Duodenal mucosa (tissue), 2 donors: ENCODE measurements around the gene TAF1.
"Not testable (repeated sequence)": the region's sequence is repeated elsewhere in the genome, so short reads cannot be mapped to it uniquely, and the experiment has no call there.

ENCODE experiments used
- H3K27ac ChIP-seq: one replicate; pipeline ENCODE4 v1.7.0; 2013; ENCODE audit warnings: low read depth, low read length
- H3K27me3 ChIP-seq, 2 donors: one replicate each; pipeline ENCODE4 v1.7.0; 2013; ENCODE audit warnings: low read length in 2 of 2, control low read depth in 1 of 2; ENCODE audit not compliant: insufficient read depth in 2 of 2, control insufficient read depth in 1 of 2
- H3K36me3 ChIP-seq, 2 donors: one replicate each; pipeline ENCODE4 v1.7.0; 2013; ENCODE audit warnings: low read length in 2 of 2, control low read depth in 1 of 2; ENCODE audit not compliant: insufficient read depth in 2 of 2, control insufficient read depth in 1 of 2
- H3K4me1 ChIP-seq, 2 donors: one replicate each; pipeline ENCODE4 v1.7.0; 2013; ENCODE audit warnings: low read length in 2 of 2, control low read depth in 1 of 2; ENCODE audit not compliant: insufficient read depth in 2 of 2, control insufficient read depth in 1 of 2
- H3K4me3 ChIP-seq, 2 donors: one replicate each; pipeline ENCODE4 v1.7.0; 2013; ENCODE audit warnings: low read length in 2 of 2, low read depth in 1 of 2
- H3K9ac ChIP-seq, 2 donors: one replicate each; pipeline ENCODE4 v1.7.0; 2013; ENCODE audit warnings: low read length in 2 of 2, low read depth in 1 of 2
- H3K9me3 ChIP-seq, 2 donors: one replicate each; pipeline ENCODE4 v1.7.0; 2013; ENCODE audit warnings: low read length in 2 of 2, control low read depth in 1 of 2; ENCODE audit not compliant: control insufficient read depth in 1 of 2

Gene TAF1

DNA sequence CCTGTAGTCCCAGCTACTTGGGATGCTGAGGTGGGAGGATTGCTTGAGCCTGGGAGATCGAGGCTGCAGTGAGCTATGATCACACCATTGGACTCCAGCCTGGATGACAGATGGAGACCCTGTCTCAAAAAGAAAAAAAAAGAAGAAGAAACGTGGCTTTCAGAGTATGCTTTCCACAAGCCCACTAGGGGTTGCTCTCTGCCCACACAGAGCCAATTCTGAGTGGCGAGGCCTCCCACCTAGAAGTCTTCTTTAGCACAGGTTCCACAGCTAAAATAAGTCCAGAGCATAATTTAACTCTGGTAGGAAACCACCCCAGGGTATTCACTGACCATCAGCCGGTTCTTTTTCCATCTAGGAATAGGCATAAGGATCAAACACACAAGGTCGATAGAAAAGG, 50.1 kb downstream of the TAF1 start:
- H3K27ac ChIP-seq, H3K9ac ChIP-seq, H3K9me3 ChIP-seq, H3K4me3 ChIP-seq, H3K4me1 ChIP-seq, H3K27me3 ChIP-seq: not testable (repeated sequence)
- H3K36me3 ChIP-seq, result peaks cover 0 to 42% of the 10 kb centered on the region in 2 donors

DNA sequence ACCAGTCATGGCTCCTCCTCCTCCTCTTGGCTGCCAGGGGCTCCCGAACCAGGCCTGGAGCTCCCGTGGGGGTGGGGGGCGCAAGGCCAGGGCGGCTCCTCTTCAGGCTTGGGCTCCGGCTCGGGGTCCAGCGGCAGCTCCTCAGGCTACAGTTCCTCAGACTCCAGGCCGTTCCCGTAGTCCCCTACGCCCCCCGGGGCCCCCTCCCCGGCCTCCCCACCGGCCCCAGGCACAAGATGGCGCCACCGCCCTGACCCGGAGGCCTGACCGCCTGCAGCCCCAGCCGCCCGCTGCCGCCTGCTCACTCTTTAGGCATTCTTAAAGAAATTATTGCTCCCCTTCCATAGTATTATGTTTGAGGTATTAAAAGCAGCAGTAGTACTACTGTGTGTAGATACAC, 54.5 kb downstream of the TAF1 start:
- Histone ChIP-seq H3K36me3 (peaks cover 0 to 45% of the 10 kb centered on the region in 2 donors), H3K27ac (no peak overlapping the region), H3K9ac (no peak overlapping the region), H3K9me3 (no peaks in the 10 kb centered on the region), H3K4me1 (no peaks in the 10 kb centered on the region), H3K4me3 (no peak overlapping the region), H3K27me3 (no peaks in the 10 kb centered on the region)

DNA sequence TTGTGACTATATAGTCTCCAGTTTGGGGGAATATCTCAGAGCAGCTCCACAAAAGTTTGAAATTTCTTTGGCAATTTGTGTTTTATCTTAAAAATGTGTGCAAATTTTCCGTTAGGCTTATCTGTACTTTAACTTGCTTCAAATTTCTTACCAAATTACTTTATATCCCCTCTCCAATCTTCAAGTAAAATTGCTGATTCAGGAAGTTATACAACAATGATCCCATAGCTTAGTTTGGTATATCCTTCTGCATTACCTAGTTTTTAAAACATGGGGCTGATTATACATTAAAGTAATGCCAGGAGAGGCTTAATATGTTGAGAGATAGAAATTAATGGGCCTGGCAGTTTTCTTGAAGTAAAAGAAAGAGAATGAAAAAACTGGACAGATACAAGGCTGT, 66.6 kb downstream of the TAF1 start:
- H3K27me3 ChIP-seq, result no peaks in the 10 kb centered on the region
- no peak overlapping the region for H3K4me3 ChIP-seq
- no peak overlapping the region for H3K27ac ChIP-seq
- no peak overlapping the region for H3K9ac ChIP-seq
- H3K9me3 ChIP-seq, result no peaks in the 10 kb centered on the region
- H3K36me3 ChIP-seq, result peaks cover 8 to 16% of the 10 kb centered on the region in 2 donors
- no peaks in the 10 kb centered on the region for H3K4me1 ChIP-seq

DNA sequence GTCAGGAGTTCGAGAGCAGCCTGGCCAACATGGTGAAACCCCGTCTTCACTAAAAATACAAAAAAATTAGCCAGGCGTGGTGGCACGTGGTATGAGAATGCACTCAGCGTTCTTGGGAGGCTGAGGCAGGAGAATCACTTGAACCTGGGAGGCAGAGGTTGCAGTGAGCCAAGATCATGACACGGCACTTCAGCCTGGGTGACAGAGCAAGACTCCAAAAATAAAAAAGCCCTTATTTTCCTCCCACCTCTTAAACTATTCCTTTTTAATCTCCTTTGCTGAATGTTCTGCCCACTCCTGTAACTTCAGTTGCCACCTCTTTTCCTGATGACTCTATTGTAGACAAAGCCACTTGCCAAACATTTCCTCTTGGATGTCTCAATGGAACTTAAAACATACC, 72.6 kb downstream of the TAF1 start:
- no peak overlapping the region for H3K9ac ChIP-seq
- H3K9me3 ChIP-seq, result no peaks in the 10 kb centered on the region
- no peak overlapping the region for H3K4me3 ChIP-seq
- H3K4me1 ChIP-seq, result no peaks in the 10 kb centered on the region
- H3K36me3 ChIP-seq, result peaks cover 0 to 9% of the 10 kb centered on the region in 2 donors
- no peaks in the 10 kb centered on the region for H3K27me3 ChIP-seq
- H3K27ac ChIP-seq, result no peak overlapping the region

DNA sequence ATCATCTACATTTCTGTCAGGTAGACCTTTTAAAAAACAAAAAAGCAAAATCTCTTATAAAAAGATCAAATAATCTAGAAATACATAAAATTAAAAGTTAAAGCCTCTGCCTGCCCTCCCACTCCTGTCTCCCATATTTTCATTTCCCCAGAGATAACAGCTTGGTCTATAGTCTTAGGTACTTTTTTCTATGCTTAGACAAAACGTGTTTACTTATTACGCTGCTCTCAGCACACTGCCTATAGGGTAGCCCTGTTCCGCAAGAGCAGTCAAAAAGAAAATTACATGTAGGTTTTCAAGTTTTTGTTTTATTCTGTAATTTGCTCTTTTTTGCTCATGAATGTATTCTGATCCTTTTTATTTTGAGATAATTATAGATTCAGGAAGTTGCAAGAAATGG, 73.3 kb downstream of the TAF1 start:
- Histone ChIP-seq H3K4me1 (no peaks in the 10 kb centered on the region), H3K36me3 (peaks cover 0 to 5% of the 10 kb centered on the region in 2 donors), H3K4me3 (no peak overlapping the region), H3K27me3 (no peaks in the 10 kb centered on the region), H3K9ac (no peak overlapping the region), H3K27ac (no peak overlapping the region), H3K9me3 (no peaks in the 10 kb centered on the region)

DNA sequence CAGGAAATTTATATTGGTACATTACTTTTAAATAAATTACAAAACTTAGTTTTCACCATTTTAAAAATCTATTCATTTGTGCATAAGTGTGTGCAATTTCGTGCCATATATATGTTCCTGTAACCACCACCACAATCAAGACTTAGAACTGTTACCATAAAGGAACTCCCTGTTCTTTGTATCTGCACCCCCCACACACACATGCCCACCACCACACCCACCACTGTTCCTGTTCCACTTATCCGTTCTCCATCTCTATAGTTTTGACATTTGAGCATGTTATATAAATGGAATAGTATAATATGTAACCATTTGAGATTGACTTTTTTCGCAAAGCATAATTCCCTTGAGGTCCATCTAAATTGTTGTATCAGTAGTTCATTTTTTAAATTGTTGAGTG, 73.7 kb downstream of the TAF1 start:
- Histone ChIP-seq H3K9ac (no peak overlapping the region), H3K9me3 (no peaks in the 10 kb centered on the region), H3K4me1 (no peaks in the 10 kb centered on the region), H3K27ac (no peak overlapping the region), H3K27me3 (no peaks in the 10 kb centered on the region), H3K36me3 (peaks cover 0 to 3% of the 10 kb centered on the region in 2 donors), H3K4me3 (no peak overlapping the region)

DNA sequence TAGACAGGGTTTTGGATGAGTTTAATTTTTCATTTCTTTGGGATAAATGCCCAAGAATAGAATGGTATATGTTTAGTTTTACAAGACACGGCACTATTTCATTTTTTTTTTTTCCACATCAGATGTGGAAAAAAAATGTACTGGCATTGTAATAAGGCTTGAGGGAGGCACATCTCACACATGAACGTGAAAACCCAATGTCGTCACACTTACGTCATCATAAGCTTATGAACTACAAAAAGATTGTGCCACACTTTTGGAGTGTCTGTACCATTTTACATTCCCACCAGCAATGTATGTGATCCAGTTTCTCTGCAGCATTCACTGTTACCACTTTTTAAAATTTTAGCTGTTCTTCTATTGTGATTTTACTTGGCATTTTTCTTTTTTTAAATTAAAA, 74.2 kb downstream of the TAF1 start:
- H3K27me3 ChIP-seq, result no peaks in the 10 kb centered on the region
- peaks cover 0 to 3% of the 10 kb centered on the region in 2 donors for H3K36me3 ChIP-seq
- no peaks in the 10 kb centered on the region for H3K9me3 ChIP-seq
- H3K27ac ChIP-seq, result no peak overlapping the region
- H3K4me1 ChIP-seq, result no peaks in the 10 kb centered on the region
- no peak overlapping the region for H3K4me3 ChIP-seq
- no peak overlapping the region for H3K9ac ChIP-seq

DNA sequence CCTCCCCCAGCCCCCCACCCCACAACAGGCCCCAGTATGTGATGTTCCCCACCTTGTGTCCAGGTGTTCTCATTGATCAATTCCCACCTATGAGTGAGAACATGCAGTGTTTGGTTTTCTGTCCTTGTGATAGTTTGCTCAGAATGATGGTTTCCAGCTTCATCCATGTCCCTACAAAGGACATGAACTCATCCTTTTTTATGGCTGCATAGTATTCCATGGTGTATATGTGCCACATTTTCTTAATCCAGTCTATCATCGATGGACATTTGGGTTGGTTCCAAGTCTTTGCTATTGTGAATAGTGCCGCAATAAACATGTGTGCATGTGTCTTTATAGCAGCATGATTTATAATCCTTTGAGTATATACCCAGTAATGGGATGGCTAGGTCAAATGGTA, 75.7 kb downstream of the TAF1 start:
- not testable (repeated sequence) for H3K9me3 ChIP-seq, H3K27ac ChIP-seq, H3K4me3 ChIP-seq, H3K4me1 ChIP-seq, H3K9ac ChIP-seq, H3K27me3 ChIP-seq, H3K36me3 ChIP-seq

DNA sequence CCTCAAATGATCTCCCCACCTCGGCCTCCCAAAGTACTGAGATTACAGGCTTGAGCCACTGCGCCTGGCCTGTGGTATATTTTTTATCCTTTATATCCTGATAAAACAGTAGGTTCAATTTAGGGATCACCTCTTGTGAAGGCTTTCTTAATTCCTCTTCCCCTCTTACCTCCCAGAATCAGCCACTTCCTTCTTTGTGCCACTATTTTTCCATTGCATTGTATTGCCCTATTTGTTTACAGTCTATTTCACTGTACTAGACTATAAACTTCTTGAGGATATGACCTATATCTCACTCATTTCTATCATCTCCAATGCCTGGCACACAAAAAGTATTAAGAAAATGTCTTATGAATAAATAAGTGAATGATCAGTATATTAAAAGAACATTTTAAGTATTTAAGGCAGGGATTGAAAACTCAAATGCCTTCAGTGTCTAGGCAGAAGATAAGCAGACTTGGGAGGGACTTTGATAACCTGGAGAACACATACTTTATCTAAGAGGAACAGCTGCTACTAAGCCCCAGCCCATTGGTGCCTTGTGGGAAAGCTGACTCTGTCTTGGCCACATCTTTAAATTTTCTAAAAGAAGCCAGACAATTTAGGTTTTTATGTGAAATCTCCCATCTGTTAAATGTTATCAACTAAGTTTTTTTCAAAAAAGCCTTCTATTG, 84.4 kb downstream of the TAF1 start:
- H3K4me3 ChIP-seq, result no peak overlapping the region
- H3K4me1 ChIP-seq, result no peaks in the 10 kb centered on the region
- H3K27me3 ChIP-seq, result no peaks in the 10 kb centered on the region
- no peak overlapping the region for H3K27ac ChIP-seq
- no peak overlapping the region for H3K9ac ChIP-seq
- H3K36me3 ChIP-seq, result peaks cover 0 to 16% of the 10 kb centered on the region in 2 donors
- no peaks in the 10 kb centered on the region for H3K9me3 ChIP-seq

DNA sequence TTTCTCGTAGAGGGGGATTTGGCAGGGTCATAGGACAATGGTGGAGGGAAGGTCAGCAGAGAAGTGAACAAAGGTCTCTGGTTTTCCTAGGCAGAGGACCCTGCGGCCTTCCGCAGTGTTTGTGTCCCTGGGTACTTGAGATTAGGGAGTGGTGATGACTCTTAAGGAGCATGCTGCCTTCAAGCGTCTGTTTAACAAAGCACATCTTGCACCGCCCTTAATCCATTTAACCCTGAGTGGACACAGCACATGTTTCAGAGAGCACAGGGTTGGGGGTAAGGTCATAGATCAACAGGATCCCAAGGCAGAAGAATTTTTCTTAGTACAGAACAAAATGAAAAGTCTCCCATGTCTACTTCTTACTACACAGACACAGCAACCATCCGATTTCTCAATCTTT, 85.4 kb downstream of the TAF1 start:
- not testable (repeated sequence) for H3K9ac ChIP-seq, H3K27ac ChIP-seq, H3K4me1 ChIP-seq, H3K27me3 ChIP-seq, H3K9me3 ChIP-seq, H3K4me3 ChIP-seq
- H3K36me3 ChIP-seq, result peaks cover 5 to 21% of the 10 kb centered on the region in 2 donors

DNA sequence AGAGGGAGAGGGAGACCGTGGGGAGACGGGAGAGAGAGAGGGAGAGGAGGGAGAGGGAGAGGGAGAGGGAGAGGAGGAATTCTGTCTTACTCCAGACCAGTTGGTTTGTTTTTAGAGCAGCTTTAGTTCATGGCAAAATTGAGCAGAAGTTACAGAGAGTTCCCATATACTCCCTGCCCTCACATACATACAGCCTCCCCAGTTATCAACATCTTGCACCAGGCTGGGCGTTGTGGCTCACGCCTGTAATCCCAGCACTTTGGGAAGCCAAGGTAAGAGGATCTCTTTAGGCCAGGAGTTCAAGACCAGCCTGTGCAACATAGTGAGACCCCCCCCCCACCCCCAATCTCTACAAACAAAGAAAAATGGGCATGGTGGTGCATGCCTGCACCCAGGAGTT, 86.9 kb downstream of the TAF1 start:
- Histone ChIP-seq H3K36me3 (peaks cover 10 to 33% of the 10 kb centered on the region in 2 donors), H3K9ac (no peak overlapping the region), H3K4me1 (no peaks in the 10 kb centered on the region), H3K27me3 (no peaks in the 10 kb centered on the region), H3K27ac (no peak overlapping the region), H3K9me3 (no peaks in the 10 kb centered on the region), H3K4me3 (no peak overlapping the region)
